ENCODE results near the gene FRG1. TPM values are rescaled to one million over a fixed set of nuclear protein-coding genes. Genes with fewer than 3 reads are reported as not detected.
"Not testable (repeated sequence)": the region's sequence is repeated elsewhere in the genome, so short reads cannot be mapped to it uniquely, and the experiment has no call there.

FRG1 gene
- total and polyA plus RNA-seq, 12 donors = 20.5 to 79.0 (median 38.7) TPM

- Histone ChIP-seq H3K4me1 (replicated peaks in 1 of 2) (no peaks in the 10 kb centered on the region), H3K4me3 (no peak overlapping the region), H3K9me3 (replicated peaks in 1 of 3) (no peaks in the 10 kb centered on the region), H3K27ac (no peak overlapping the region), H3K36me3 (replicated peaks in 1 of 2) (no peaks in the 10 kb centered on the region), H3K27me3 (no peaks in the 10 kb centered on the region)
- no peak for DNase-seq
- 43 to 52% (median 48%) methylated on average over 5 of the region's 5 CpGs for WGBS, 4 donors
- TF ChIP-seq CTCF (IDR thresholded peaks at IDR 0.05) (peak in 1 of 6 experiments; percentile 19), POLR2A (IDR thresholded peaks at IDR 0.05) (no peak)
- intact Hi-C loops (cut with DNase I) = no loop called here
Measured at GRCh38 chr4:189974056-189974455, 33.4 kb downstream of the FRG1 start.

- TF ChIP-seq POLR2A (IDR thresholded peaks at IDR 0.05) (no peak), CTCF (IDR thresholded peaks at IDR 0.05) (no peak)
- Histone ChIP-seq H3K27ac (no peak overlapping the region), H3K9me3 (replicated peaks in 1 of 3) (no peaks in the 10 kb centered on the region), H3K4me3 (no peak overlapping the region), H3K27me3 (no peaks in the 10 kb centered on the region), H3K4me1 (replicated peaks in 1 of 2) (no peaks in the 10 kb centered on the region), H3K36me3 (replicated peaks in 1 of 2) (no peaks in the 10 kb centered on the region)
- 58 to 67% (median 62%) methylated on average over 9 to 10 of the region's 10 CpGs for WGBS, 4 donors
- no peak for DNase-seq
- intact Hi-C loops (cut with DNase I) = no loop called here
Measured at GRCh38 chr4:189979196-189980047, 38.8 kb downstream of the FRG1 start.

- H3K4me3 ChIP-seq; intact Hi-C loops (cut with DNase I); H3K36me3 ChIP-seq (replicated peaks in 1 of 2); H3K27ac ChIP-seq; DNase-seq; H3K9me3 ChIP-seq (replicated peaks in 1 of 3); H3K27me3 ChIP-seq; H3K4me1 ChIP-seq (replicated peaks in 1 of 2): not testable (repeated sequence)
- WGBS, 4 donors = 40 to 83% (median 61%) methylated on average over 1 to 2 of the region's 2 CpGs; no CpG with 5 or more reads in 1 of the 4 donors
Measured at GRCh38 chr4:189980292-189980691, 39.6 kb downstream of the FRG1 start.

- H3K4me1 ChIP-seq (replicated peaks in 1 of 2) = no peaks in the 10 kb centered on the region
- 77 to 90% (median 88%) methylated on average over 4 to 8 of the region's 8 CpGs for WGBS, 4 donors
- H3K27ac ChIP-seq = no peak overlapping the region
- intact Hi-C loops (cut with DNase I) = no loop called here
- no peaks in the 10 kb centered on the region for H3K36me3 ChIP-seq (replicated peaks in 1 of 2)
- no peak for DNase-seq
- H3K4me3 ChIP-seq = no peak overlapping the region
- no peaks in the 10 kb centered on the region for H3K27me3 ChIP-seq
- no peaks in the 10 kb centered on the region for H3K9me3 ChIP-seq (replicated peaks in 1 of 3)
- TF ChIP-seq POLR2A (IDR thresholded peaks at IDR 0.05) (no peak), CTCF (IDR thresholded peaks at IDR 0.05) (no peak)
Measured at GRCh38 chr4:189981970-189982369, 41.3 kb downstream of the FRG1 start.

GRCh38 chr4:189983916-189984526 lies 43.3 kb downstream of the FRG1 start:
- H3K9me3 ChIP-seq (replicated peaks in 1 of 3); intact Hi-C loops (cut with DNase I); H3K4me1 ChIP-seq (replicated peaks in 1 of 2); DNase-seq; H3K4me3 ChIP-seq; H3K27ac ChIP-seq; H3K36me3 ChIP-seq (replicated peaks in 1 of 2); H3K27me3 ChIP-seq: not testable (repeated sequence)
- WGBS, 4 donors = 77 to 100% (median 89%) methylated on average over 5 to 37 of the region's 41 CpGs

GRCh38 chr4:189984661-189985060 lies 44.0 kb downstream of the FRG1 start:
- H3K36me3 ChIP-seq (replicated peaks in 1 of 2); H3K4me3 ChIP-seq; H3K27ac ChIP-seq; DNase-seq; intact Hi-C loops (cut with DNase I); H3K4me1 ChIP-seq (replicated peaks in 1 of 2); H3K9me3 ChIP-seq (replicated peaks in 1 of 3); H3K27me3 ChIP-seq: not testable (repeated sequence)
- WGBS, 4 donors = 83 to 86% (median 83%) methylated on average over 7 to 27 of the region's 31 CpGs; no CpG with 5 or more reads in 1 of the 4 donors

- H3K4me1 ChIP-seq (replicated peaks in 1 of 2); H3K36me3 ChIP-seq (replicated peaks in 1 of 2); H3K4me3 ChIP-seq; H3K27ac ChIP-seq; intact Hi-C loops (cut with DNase I); H3K9me3 ChIP-seq (replicated peaks in 1 of 3); H3K27me3 ChIP-seq: not testable (repeated sequence)
- WGBS, 4 donors = 24 to 44% (median 38%) methylated on average over 3 to 4 of the region's 4 CpGs
- peak in 1 of 7 donors; percentile 27 for DNase-seq
Measured at GRCh38 chr4:189985651-189986243, 45.1 kb downstream of the FRG1 start.

Measured in adrenal gland (tissue), 12 donors.